Keratinocyte (primary cell): Measurements from ENCODE around the gene EXD3.

Experiments
- EZH2 ChIP-seq: IDR thresholded peaks from one replicate; pipeline ENCODE4 v1.6.1; 2012; ENCODE audit warnings: inconsistent platforms, mild to moderate bottlenecking, low read length, moderate library complexity
- TF ChIP-seq, protein P1 (sequence below), 3 experiments: IDR thresholded peaks in 1 of 3; conservative IDR thresholded peaks in 1 of 3; optimal IDR thresholded peaks in 1 of 3; 2 replicates in 2 of 3; 3 replicates in 1 of 3; pipeline versions ENCODE3 to v1.5.1; 2011; ENCODE audit warnings: low read length in 3 of 3, mild to moderate bottlenecking in 3 of 3, moderate library complexity in 2 of 3, control low read depth in 1 of 3, inconsistent platforms in 1 of 3; ENCODE audit not compliant: insufficient read depth in 2 of 3; ENCODE audit errors: extremely low read depth in 1 of 3

- TF ChIP-seq, protein P1, sequence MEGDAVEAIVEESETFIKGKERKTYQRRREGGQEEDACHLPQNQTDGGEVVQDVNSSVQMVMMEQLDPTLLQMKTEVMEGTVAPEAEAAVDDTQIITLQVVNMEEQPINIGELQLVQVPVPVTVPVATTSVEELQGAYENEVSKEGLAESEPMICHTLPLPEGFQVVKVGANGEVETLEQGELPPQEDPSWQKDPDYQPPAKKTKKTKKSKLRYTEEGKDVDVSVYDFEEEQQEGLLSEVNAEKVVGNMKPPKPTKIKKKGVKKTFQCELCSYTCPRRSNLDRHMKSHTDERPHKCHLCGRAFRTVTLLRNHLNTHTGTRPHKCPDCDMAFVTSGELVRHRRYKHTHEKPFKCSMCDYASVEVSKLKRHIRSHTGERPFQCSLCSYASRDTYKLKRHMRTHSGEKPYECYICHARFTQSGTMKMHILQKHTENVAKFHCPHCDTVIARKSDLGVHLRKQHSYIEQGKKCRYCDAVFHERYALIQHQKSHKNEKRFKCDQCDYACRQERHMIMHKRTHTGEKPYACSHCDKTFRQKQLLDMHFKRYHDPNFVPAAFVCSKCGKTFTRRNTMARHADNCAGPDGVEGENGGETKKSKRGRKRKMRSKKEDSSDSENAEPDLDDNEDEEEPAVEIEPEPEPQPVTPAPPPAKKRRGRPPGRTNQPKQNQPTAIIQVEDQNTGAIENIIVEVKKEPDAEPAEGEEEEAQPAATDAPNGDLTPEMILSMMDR (optimal IDR thresholded peaks at IDR 0.05 in 1 of 3, IDR thresholded peaks at IDR 0.05 in 1 of 3, conservative IDR thresholded peaks at IDR 0.05 in 1 of 3; ENCODE audit: extremely low read depth in 1 of 3, insufficient read depth in 2 of 3, low read length in 3 of 3): no peak
- no peak for TF ChIP-seq EZH2
These were observed 150.5 kb downstream of the EXD3 start for GRCh38 chr9:137272241-137273094.
